BLaER1 treated with 17β-estradiol and CSF1 and Interleukin-3, amounts not matched to agents 10 nM and 100 nM (cell line): ENCODE measurements around the gene RRAGC.
A peak's percentile ranks its signal among the peaks of the same experiment; 100 is the strongest.

ENCODE experiments used
- H3K27ac ChIP-seq, 11 experiments: shearing (Covaris generic); formaldehyde crosslinking; 2 replicates each; pipeline ENCODE4 v1.8.1; 2022
- H3K27me3 ChIP-seq, 11 experiments: shearing (Covaris generic); formaldehyde crosslinking; 2 replicates each; pipeline ENCODE4 v1.8.1; 2022
- H3K36me3 ChIP-seq, 11 experiments: shearing (Covaris generic); formaldehyde crosslinking; 2 replicates each; pipeline ENCODE4 v1.8.1; 2022
- H3K4me1 ChIP-seq, 10 experiments: shearing (Covaris generic); formaldehyde crosslinking; 2 replicates each; pipeline ENCODE4 v1.8.1; 2022
- H3K4me2 ChIP-seq, 11 experiments: shearing (Covaris generic); formaldehyde crosslinking; 2 replicates each; pipeline ENCODE4 v1.8.1; 2022
- H3K4me3 ChIP-seq, 10 experiments: shearing (Covaris generic); formaldehyde crosslinking; 2 replicates each; pipeline ENCODE4 v1.8.1; 2022
- H3K9ac ChIP-seq, 11 experiments: shearing (Covaris generic); formaldehyde crosslinking; 2 replicates each; pipeline ENCODE4 v1.8.1; 2022
- H3K9me3 ChIP-seq, 11 experiments: shearing (Covaris generic); formaldehyde crosslinking; replicated peaks in 1 of 11; 2 replicates each; pipeline ENCODE4 v1.8.1; 2022
- H4K20me1 ChIP-seq, 11 experiments: shearing (Covaris generic); formaldehyde crosslinking; 2 replicates each; pipeline ENCODE4 v1.8.1; 2022
- Cebpa-rat ChIP-seq, 11 experiments: shearing (Covaris generic); IDR thresholded peaks; 2 replicates each; pipeline ENCODE4 v1.8.1; 2022

The RRAGC gene

GRCh38 chr1:38788341-38789336, 70.9 kb downstream of the RRAGC start:
- Histone ChIP-seq H3K27ac (no peak overlapping the region), H3K4me1 (peaks cover 24 to 50% (median 46%) of the 10 kb centered on the region in 10 experiments)

More at GRCh38 chr1:38788341-38789336, 70.9 kb downstream of the RRAGC start:
- no peak for TF ChIP-seq Cebpa-rat (IDR thresholded peaks at IDR 0.05)
- Histone ChIP-seq H3K4me3 (no peak overlapping the region), H3K4me2 (peak overlapping the region; percentile 5 to 72 (median 45); a peak in 17 of 22 replicates), H4K20me1 (no peaks in the 10 kb centered on the region), H3K9ac (no peak overlapping the region), H3K27me3 (no peaks in the 10 kb centered on the region), H3K36me3 (no peaks in the 10 kb centered on the region), H3K9me3 (peaks cover 10 to 16% (median 14%) of the 10 kb centered on the region in 11 experiments)
